GM18519 (cell line): Measurements from ENCODE around the gene TMEM233.

Experiments
- ATAC-seq: cut with Tn5 transposase; IDR thresholded peaks from one replicate; pipeline ENCODE4 v1.9.1; 2021; ENCODE audit warnings: mild to moderate bottlenecking, moderate library complexity; ENCODE audit not compliant: unreplicated experiment, low FRiP score

TMEM233 gene

GRCh38 chr12:119593578-119594398 lies at the start of gene TMEM233:
TMEM233 (plus strand) TSS chr12:119593774; CDS start chr12:119593849, 75 bp downstream.
- ATAC-seq: no peak

- ATAC-seq: no peak
These were observed 48.6 kb upstream of the TMEM233 start for GRCh38 chr12:119544765-119545625.

GRCh38 chr12:119546340-119546739 lies 47.2 kb upstream of the TMEM233 start:
- no peak for ATAC-seq

GRCh38 chr12:119547001-119547400 lies 46.6 kb upstream of the TMEM233 start:
- no peak for ATAC-seq

- ATAC-seq: no peak
These were observed 36.7 kb upstream of the TMEM233 start for GRCh38 chr12:119556854-119557253.

GRCh38 chr12:119565404-119565803 lies 28.2 kb upstream of the TMEM233 start:
- no peak for ATAC-seq

GRCh38 chr12:119570771-119571170 lies 22.8 kb upstream of the TMEM233 start:
- no peak for ATAC-seq

- ATAC-seq: no peak
These were observed 20.5 kb upstream of the TMEM233 start for GRCh38 chr12:119573086-119573485.

GRCh38 chr12:119574255-119574654 lies 19.3 kb upstream of the TMEM233 start:
- no peak for ATAC-seq

GRCh38 chr12:119576118-119576810 lies 17.3 kb upstream of the TMEM233 start:
- no peak for ATAC-seq

- no peak for ATAC-seq
These were observed 16.7 kb upstream of the TMEM233 start for GRCh38 chr12:119576915-119577314.

- no peak for ATAC-seq
These were observed 15.5 kb upstream of the TMEM233 start for GRCh38 chr12:119578112-119578511.

GRCh38 chr12:119589097-119589496 lies 4.5 kb upstream of the TMEM233 start:
- ATAC-seq: no peak

GRCh38 chr12:119589634-119590033 lies 3.9 kb upstream of the TMEM233 start:
- ATAC-seq: no peak

- ATAC-seq: no peak
These were observed 1.3 kb upstream of the TMEM233 start for GRCh38 chr12:119592232-119592631.

- no peak for ATAC-seq
These were observed 791 bp downstream of the TMEM233 start for GRCh38 chr12:119594399-119594730.

- no peak for ATAC-seq
These were observed 1.3 kb downstream of the TMEM233 start for GRCh38 chr12:119594772-119595445.

GRCh38 chr12:119598159-119598558 lies 4.6 kb downstream of the TMEM233 start:
- ATAC-seq: no peak

- ATAC-seq: no peak
These were observed 8.5 kb downstream of the TMEM233 start for GRCh38 chr12:119601877-119602733.

GRCh38 chr12:119602734-119603094 lies 9.1 kb downstream of the TMEM233 start:
- ATAC-seq: no peak
